Body of pancreas (tissue), 4 donors: ENCODE measurements around the gene HOXB4. TPM values are rescaled to one million over a fixed set of nuclear protein-coding genes. Genes with fewer than 3 reads are reported as not detected.

ENCODE experiments used
- ATAC-seq: fragments of 150-250 bp; one replicate; pipeline ENCODE4 v1.9.1; 2016
- DNase-seq, 4 donors: peaks; one replicate each; pipeline ENCODE4 v3.0.0-alpha.2; 2019
- H3K27ac ChIP-seq, 4 donors: fragments of 200-600 bp; sonication (generic); 1 replicate in 3 of 4; 2 replicates in 1 of 4; pipeline versions ENCODE4 v1.5.1 to v1.6.1; 2016 to 2019; ENCODE audit warnings: mild to moderate bottlenecking in 1 of 4, mixed read lengths in 1 of 4, moderate library complexity in 1 of 4
- H3K27me3 ChIP-seq, 2 donors: fragments of 200-600 bp; sonication (generic); one replicate each; pipeline ENCODE4 v1.6.0; 2016; ENCODE audit warnings: mild to moderate bottlenecking in 1 of 2
- H3K36me3 ChIP-seq, 2 donors: fragments of 200-600 bp; sonication (generic); replicated peaks in 1 of 2; 2 replicates each; pipeline ENCODE4 v1.5.1; 2016; ENCODE audit warnings: low read depth in 2 of 2; ENCODE audit not compliant: insufficient read depth in 1 of 2
- H3K4me1 ChIP-seq: fragments of 200-600 bp; sonication (generic); one replicate; pipeline ENCODE4 v1.6.0; 2016
- H3K4me3 ChIP-seq, 2 donors: fragments of 200-600 bp; sonication (generic); 1 replicate in 1 of 2; 2 replicates in 1 of 2; pipeline ENCODE4 v1.5.1; 2016 to 2019
- H3K9me3 ChIP-seq, 3 donors: fragments of 200-600 bp; sonication (generic); 1 replicate in 2 of 3; 2 replicates in 1 of 3; pipeline ENCODE4 v1.5.1; 2016
- CTCF ChIP-seq, 7 experiments: fragments of 450-650 bp in 4 of 7; fragments of 200-600 bp in 3 of 7; sonication (generic) in 3 of 7; IDR thresholded peaks; one replicate each; pipeline ENCODE4 v1.5.1; 2016 to 2019; ENCODE audit warnings: antibody characterized with exemption in 7 of 7
- POLR2A ChIP-seq, 3 donors: fragments of 450-650 bp; IDR thresholded peaks; one replicate each; pipeline ENCODE4 v1.6.1; 2016; ENCODE audit warnings: antibody characterized with exemption in 3 of 3, mild to moderate bottlenecking in 2 of 3
- WGBS, 2 donors: methylation state at CpG; one replicate each; pipeline ENCODE4 v1.1.5; 2017; 5-methylcytosine and 5-hydroxymethylcytosine counted together
- intact Hi-C: fragments of 100-400 bp; cut with DNase I; formaldehyde crosslinking; loops from one replicate; pipeline ENCODE4 v1.15.1; 2023
- total RNA-seq, 2 donors: library from RNA; depleted of rRNA; stranded (reverse); fragments of >200 nt; gene quantifications; one replicate each; pipeline ENCODE4 v1.1.0, GENCODE V29; 2016

HOXB4 gene
- total RNA-seq, 2 donors from 2014 or later = 0.26 to 2.3 TPM

GRCh38 chr17:48594538-48595277 lies 16.6 kb upstream of the HOXB4 start:
- Histone ChIP-seq H3K4me3 (no peak overlapping the region), H3K36me3 (no peaks in the 10 kb centered on the region), H3K4me1 (peaks cover 35% of the 10 kb centered on the region), H3K9me3 (no peaks in the 10 kb centered on the region), H3K27ac (peak overlapping the region in 1 of 4 donors; percentile 18), H3K27me3 (peaks cover 5 to 67% of the 10 kb centered on the region in 2 donors)
- ATAC-seq = no peak
- 31 to 38% methylated on average over 14 to 25 of the region's 25 CpGs for WGBS, 2 donors
- intact Hi-C loops = no loop called here
- no peak for DNase-seq
- TF ChIP-seq POLR2A (IDR thresholded peaks at IDR 0.05) = no peak
- TF ChIP-seq CTCF (IDR thresholded peaks at IDR 0.05) = no peak

- TF ChIP-seq POLR2A (IDR thresholded peaks at IDR 0.05) (peak in 1 of 3 donors; percentile 1), CTCF (IDR thresholded peaks at IDR 0.05) (peak; percentile 64 to 87 (median 78))
- ATAC-seq (peak; percentile 66), DNase-seq (peak; percentile 59 to 78 (median 72))
- H3K27me3 ChIP-seq = peaks cover 5 to 60% of the 10 kb centered on the region in 2 donors
- H3K9me3 ChIP-seq = no peaks in the 10 kb centered on the region
- H3K4me3 ChIP-seq = no peak overlapping the region
- WGBS, 2 donors = 9 to 10% methylated on average over 37 of the region's 37 CpGs
- H3K4me1 ChIP-seq = peaks cover 35% of the 10 kb centered on the region
- intact Hi-C loops = no loop called here
- no peaks in the 10 kb centered on the region for H3K36me3 ChIP-seq
- peak overlapping the region in 1 of 4 donors; percentile 18 for H3K27ac ChIP-seq
Measured at GRCh38 chr17:48593840-48594537, 15.8 kb upstream of the HOXB4 start.

GRCh38 chr17:48593126-48593829 lies 15.1 kb upstream of the HOXB4 start, which contains the start of gene HOXB5:
TSS of gene HOXB5 (minus strand) at chr17:48593779. CDS start at chr17:48593682, 97 bp downstream.
- WGBS, 2 donors = 4 to 7% methylated on average over 15 to 49 of the region's 50 CpGs
- intact Hi-C loops = no loop called here
- peaks cover 5 to 53% of the 10 kb centered on the region in 2 donors for H3K27me3 ChIP-seq
- no peak for DNase-seq
- no peak within 1 kb of the TSS for H3K4me3 ChIP-seq
- no peak for ATAC-seq
- no peaks in the 10 kb centered on the region for H3K9me3 ChIP-seq
- H3K36me3 ChIP-seq = no peaks in the 10 kb centered on the region
- peaks cover 33% of the 10 kb centered on the region for H3K4me1 ChIP-seq
- TF ChIP-seq CTCF (IDR thresholded peaks at IDR 0.05) = no peak
- no peak for TF ChIP-seq POLR2A (IDR thresholded peaks at IDR 0.05)
- peak within 1 kb of the TSS in 3 of 4 donors; percentile 9 to 37 (median 37) for H3K27ac ChIP-seq

GRCh38 chr17:48592577-48592976 lies 14.4 kb upstream of the HOXB4 start:
- Histone ChIP-seq H3K36me3 (no peaks in the 10 kb centered on the region), H3K27me3 (peaks cover 0 to 48% of the 10 kb centered on the region in 2 donors), H3K27ac (peak overlapping the region in 2 of 4 donors; percentile 26 to 37), H3K4me3 (no peak overlapping the region), H3K4me1 (peaks cover 26% of the 10 kb centered on the region), H3K9me3 (no peaks in the 10 kb centered on the region)
- TF ChIP-seq CTCF (IDR thresholded peaks at IDR 0.05) = no peak
- TF ChIP-seq POLR2A (IDR thresholded peaks at IDR 0.05) = no peak
- 10 to 24% methylated on average over 14 of the region's 14 CpGs for WGBS, 2 donors
- DNase-seq (no peak), ATAC-seq (no peak)
- intact Hi-C loops = no loop called here
